ENCODE data around the gene DNAH3.
"Not testable (repeated sequence)": the region's sequence is repeated elsewhere in the genome, so short reads cannot be mapped to it uniquely, and the experiment has no call there.

Gene DNAH3

DNA sequence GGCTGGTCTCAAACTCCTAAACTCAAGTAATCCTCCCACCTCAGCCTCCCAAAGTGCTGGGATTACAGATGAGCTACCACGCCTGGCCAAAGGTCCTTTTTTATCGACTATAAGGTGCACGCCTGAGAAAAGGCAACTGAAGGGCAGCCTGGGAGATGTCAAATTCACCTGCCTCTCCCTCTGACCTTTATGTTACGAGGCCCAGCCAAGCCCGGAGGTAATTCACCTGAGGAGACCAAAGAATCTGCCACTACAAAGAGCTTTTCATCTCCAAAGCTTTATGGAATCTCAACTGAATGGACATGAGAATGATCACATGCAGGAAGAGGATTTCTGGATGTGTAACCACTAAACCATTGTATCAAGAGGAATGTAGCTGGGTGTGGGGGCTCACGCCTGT lies 212.9 kb downstream of the DNAH3 start:
- DNase-seq, result no peak

DNA sequence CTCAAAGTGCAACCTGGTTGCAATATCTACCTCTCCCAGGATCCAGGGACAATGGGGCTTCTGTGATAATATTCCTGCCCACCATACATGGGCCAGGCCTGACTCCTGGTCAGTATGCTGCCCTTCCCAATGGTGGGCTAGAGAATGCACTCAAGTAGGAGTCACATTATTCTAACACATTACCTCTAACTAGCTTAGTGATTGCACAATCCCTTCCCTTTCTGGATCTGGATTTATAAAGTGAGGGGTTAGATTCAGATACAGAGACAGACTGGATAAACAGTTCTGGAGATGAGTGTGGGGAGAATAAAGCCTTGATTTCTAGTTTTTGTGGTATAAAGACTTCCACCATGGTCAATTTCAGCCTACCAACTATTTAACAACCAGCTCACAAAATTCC lies 217.1 kb downstream of the DNAH3 start:
- DNase-seq, result no peak

DNA sequence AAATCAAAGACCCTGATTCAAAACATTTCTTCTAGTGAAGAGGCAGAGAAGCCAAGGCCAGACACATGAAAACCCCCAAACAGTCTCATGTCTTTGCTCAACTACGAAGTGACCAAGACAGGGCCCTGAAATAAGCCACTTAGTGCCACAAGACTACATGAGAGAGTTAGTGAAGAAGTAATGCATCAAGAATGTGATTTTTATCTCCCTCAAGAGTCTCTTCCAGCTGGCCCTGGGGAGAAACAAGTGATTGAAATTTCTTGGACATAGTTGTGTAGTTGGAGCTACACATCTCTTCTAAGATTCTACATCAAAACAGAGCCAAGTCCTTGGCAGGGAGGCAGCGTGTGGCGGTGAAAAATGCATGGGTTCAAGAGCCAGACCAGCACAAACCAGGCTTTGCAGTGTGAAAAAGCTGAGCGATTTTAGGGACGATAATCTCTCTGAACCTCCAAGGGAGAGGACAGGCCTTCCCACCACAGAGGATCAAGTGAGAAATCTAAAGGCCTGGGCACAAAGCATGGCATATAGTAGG lies 219.5 kb downstream of the DNAH3 start:
- DNase-seq, result no peak

DNA sequence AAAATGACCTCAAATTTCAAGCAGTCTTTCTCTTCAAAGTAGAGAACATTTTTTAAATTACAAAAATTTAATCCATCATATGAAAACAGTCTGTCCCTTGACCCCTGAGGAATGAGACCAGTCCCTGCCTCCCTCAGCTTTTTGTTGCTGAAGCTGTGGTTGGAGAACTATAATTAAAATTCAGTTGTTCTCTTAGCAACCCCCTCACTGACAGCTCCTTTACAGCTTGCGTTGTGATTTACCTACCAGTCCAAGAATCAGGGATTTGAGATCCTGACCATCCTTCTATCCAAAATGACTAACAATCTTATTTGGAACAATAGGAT lies 220.3 kb downstream of the DNAH3 start:
- DNase-seq, result no peak

DNA sequence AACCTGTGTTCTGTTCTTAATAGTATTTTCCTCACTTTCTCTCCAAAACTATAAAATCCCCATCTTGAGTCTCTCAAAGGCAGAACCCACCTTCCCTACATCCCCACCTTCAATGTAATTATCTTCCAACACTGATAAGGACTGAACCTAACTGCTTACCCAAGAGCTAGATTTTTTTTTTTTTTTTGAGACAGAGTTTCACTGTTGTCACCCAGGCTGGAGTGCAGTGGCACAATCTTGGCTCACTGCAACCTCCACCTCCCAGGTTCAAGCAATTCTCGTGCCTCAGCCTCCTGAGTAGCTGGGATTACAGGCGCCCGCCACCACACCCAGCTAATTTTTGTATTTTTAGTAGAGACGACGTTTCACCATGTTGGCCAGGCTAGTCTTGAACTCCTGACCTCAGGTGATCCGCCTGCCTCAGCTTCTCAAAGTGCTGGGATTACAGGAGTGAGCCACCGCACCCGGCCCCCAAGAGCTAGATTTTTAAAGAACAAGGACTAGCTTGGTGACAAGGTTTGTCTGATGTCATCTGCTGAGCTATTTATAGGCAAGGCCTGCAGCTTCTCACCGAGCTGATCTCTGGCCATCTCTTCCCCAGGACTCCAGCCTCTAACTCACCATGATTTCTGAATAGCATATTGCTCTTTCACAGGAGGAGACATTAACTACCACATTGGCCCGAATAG lies 220.8 kb downstream of the DNAH3 start:
- not testable (repeated sequence) for DNase-seq

DNA sequence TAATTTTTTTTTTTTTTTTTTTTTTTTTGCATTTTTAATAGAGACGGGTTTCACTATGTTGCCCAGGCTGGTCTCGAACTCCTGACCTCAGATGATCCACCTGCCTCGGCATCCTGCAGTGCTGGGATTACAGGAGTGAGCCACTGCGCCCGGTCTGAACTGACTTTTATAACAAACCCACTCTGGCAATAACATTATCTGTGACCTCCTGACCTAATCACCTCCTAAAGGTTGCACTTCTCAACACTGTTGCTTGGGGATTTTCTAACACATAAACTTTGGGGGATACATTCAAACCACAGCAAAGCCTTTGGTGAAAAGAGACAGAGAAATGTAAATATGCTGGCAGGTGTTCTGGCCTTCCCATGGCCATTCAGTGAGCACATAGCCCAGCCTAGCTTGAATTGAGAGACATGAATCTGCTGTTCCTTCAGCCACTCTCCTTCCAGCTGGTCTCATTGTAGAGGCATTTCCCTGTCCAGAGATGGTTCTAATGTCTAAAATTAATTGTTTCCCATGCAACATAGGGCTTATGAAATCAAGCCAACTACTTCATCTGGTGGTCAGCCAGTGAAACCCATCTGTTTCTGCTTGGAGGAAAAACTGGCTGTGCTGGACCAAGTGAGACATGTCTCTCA lies 221.8 kb downstream of the DNAH3 start:
- DNase-seq, result no peak

DNA sequence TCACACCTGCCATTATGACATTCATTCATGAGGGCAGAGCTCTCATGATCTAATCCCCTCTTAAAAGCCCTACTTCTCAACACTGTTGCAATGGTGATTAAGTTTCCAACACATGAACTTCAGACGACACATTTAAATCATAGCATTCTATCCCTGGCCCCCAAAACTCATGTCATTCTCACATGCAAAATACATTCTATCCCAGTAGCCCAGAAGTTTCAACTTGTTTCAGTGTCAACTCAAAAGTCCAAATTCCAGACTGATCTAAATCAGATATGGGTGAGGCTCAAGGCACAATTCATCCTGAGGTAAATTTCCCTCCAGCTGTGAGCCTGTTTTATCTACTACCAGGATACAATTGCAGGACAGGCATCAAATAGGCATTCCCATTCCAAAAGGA lies 224.9 kb downstream of the DNAH3 start:
- no peak for DNase-seq

- no peak for DNase-seq
These were observed 226.8 kb downstream of the DNAH3 start for GRCh38 chr16:20923876-20924275.

DNA sequence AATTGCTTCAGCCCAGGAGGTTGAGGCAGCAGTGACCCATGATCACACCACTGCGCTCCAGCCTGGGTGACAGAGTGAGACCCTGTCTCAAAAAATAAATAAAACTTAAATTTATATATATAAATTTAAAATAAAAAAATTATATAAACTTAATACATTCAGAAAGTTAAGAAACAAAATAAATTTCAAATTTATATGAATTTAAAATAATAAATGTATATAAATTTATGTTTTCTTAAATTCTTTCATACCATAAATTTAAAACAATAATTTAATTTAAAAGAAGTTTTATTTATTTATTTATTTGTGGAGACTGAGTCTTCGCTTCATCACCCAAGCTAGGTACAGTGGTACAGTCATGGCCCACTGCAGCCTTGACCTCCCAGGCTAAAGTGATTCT lies 229.8 kb downstream of the DNAH3 start:
- DNase-seq, result no peak

DNA sequence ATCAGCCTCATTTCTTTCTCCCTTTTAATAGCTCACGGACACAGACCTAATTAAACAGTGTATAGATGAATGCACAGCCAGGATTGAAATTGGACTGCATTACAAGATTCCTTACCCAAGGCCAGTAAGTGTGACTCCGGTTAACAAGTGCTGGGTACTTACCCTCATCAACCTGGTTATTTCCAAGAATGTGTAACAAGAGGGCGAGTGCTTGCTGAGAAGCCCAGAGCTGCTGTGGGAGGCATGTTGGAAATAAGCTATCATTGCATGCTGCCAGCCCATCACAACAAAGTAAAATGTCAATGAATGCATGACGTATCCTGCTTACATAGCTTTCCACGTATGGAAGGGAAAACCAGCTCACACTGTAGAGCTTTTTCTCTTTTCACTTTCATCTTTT lies 230.6 kb downstream of the DNAH3 start:
- no peak for DNase-seq

GRCh38 chr16:20918486-20919239 lies 232.0 kb downstream of the DNAH3 start:
- DNase-seq, result no peak

DNA sequence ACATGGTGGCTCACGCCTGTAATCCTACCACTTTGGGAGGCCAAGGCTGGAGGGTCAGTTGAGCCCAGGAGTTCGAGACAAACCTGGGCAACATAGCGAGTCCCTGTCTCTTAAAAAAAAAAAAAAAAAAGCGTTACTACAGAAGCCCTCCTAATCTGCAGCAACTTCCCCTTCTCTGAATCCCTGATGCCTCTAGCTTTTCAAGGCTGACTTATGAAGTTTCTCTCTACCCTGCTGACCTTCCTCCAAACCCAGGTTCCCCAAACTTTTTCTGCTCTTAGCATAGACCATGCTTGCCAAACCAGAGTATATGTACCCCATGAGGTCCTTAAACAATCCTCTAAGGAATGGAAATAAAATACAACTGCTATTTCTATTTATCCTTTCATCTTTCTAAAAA lies 233.7 kb downstream of the DNAH3 start:
- no peak for DNase-seq

- DNase-seq, result no peak
These were observed 234.4 kb downstream of the DNAH3 start for GRCh38 chr16:20916289-20916688.

DNA sequence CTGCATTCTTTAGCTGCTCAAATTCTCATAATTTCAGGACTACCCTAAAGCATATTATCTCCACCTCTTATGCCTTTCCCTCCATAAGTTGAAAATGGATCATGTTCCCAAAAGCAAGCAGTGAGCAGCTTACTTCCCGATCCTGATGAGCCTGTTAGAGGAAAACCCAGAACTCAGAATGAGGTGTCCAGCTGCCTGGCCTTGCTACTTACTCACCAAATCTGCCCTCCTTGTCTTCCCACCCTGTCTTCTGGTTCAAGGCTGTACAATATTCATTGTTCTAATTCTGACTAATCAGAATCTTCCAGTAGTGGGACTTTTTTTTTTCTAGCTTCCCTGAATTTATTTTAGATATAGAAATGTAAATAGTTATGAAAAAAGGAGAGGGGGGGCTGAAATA lies 239.3 kb downstream of the DNAH3 start:
- DNase-seq, result no peak

DNA sequence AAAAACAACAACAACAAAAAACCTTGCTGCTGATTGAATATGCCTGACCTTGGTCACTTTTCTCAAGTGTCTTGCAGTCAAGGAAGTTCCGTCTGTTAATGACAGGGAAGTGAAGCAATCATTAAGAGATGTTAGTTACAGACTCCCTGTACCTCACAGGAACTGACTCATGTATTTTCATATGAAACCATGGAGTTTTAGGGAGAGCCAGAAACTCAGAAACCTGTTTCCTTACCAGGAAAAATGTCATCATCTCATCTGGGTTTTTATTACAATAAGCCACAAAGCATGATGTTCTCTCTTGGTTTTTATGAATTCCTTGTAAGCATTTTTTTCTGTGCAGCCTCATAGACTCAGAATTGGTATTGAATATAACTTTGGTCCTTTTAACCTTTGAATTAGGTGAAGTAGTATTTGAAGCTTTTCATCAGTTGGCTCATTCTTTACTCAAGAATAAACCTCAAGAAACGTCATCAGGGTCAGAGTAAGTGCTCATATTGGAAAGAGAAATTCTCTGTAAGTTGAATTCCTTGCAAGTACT lies 239.8 kb downstream of the DNAH3 start:
- no peak for DNase-seq

GRCh38 chr16:20906341-20907255 lies 244.0 kb downstream of the DNAH3 start:
- DNase-seq, result no peak

DNA sequence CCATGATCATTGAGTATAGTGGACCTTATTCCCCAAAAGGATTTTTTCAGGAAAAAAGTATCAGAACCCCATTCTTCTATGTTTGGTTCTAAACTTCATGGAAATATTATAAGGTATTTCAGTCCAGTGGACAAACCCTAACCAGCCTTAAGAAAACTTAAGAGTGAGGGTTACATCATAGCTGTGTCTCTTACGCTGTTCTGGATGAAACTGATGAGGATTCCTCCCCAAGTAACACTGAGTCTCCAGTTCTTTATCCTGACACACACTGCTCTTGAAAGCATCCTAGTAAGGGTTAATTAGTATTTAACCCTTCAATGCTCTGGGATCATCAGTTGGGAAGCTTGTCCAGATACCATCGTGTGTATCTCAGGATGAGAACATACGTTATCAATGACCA lies 245.1 kb downstream of the DNAH3 start:
- DNase-seq, result no peak

DNA sequence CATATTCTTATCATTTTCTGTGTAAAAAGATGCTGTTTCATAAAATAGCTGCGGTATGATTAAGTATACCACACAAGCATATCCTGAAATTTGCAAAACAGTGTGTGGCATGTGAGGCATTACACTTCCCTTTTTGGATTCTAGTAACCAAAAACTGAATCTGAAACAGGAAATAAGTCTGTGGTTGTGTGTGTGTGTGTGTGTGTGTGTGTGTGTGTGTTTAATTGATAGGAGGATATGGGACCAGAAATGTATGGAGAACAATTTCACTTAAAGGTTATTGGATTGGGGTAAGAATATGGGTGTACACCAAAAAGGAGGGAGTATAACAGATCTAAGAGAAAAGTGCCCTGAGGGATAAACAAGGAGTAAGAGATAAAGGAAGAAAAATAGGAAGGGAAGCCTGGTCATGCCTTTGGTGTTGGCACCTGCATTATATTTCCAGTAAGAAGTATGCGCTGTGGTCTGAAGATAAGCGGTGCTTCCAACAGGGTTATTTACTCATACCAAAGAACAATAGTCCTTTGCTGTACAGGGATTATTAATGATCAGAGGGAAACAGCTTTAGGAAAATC lies 246.1 kb downstream of the DNAH3 start:
- DNase-seq, result no peak

DNA sequence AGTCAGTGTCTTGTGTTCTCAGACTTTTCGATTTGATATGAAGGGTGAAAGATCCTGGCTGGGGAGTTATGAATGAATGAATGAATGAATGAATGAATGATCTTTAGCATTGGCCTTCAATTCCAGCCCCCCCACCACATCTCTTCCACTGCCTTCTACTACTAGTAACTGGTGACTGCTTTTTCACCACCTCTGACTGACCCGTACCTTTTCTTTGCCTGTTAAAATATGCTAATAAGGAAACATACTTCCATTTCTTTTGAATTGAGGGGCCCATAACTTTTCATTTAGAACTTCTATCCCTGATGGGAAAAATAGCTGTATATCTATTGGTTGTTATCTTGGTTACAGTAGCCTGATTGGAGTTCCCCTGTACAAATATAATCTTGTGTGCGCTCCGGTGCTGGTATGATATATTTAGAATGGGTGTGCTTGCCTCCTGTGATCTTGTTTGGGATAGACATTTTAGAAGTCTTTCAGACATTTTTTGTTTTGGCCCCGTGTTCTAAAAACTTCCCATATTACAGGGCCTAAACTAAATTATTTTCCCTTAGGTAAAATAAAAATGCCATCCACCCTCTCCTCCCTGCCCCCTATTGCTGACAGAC lies 246.6 kb downstream of the DNAH3 start:
- DNase-seq, result no peak

DNA sequence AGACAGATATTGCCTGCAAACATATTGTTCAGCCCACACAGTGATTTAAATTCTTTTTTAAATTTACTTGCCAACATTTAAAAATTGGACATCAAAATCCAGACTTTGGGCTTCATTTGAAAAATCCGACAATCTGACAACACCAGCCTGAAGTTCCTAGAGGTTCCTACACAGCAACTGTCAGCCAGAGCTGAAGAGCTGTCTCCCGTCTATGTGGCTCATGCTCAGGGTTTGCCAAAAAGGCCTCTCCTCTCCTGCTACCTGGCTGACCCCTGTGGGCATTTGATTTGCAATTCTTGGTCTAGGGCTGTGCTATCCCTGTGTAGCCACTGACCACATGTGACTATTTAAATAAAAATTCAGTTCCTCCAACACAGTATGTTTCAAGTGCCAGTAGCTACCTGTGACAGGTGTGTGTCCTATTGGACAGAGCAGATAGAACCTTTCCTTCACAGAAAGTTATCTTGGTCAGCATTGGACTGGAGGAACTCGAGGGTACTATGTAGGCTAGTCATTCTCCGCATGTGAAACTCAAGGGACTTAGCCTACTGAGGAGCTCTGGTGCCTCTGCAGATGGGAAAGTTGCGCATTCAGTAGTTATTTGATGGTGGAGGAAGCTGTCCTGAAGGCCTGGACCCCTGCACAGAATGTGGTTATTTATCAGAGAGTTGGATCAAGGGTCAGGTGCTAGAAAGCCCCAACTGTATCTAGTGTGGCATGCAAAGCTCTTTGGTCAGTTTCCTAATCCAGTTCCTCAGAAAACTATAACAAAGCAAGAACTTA lies 247.3 kb downstream of the DNAH3 start:
- DNase-seq, result no peak

- no peak for DNase-seq
These were observed 248.2 kb downstream of the DNAH3 start for GRCh38 chr16:20902426-20902825.

All from NCI-H1694 treated with DMSO at 0.1 percent for 48 hours (cell line).